Transverse colon (tissue), 4 donors: ENCODE measurements around the gene RANBP10. TPM values are rescaled to one million over a fixed set of nuclear protein-coding genes. Genes with fewer than 3 reads are reported as not detected.

ENCODE experiments used
- DNase-seq: peaks from one replicate; pipeline ENCODE4 v3.0.0-alpha.2; 2019
- H3K27ac ChIP-seq, 4 donors: fragments of 200-600 bp; sonication (generic); 2 replicates each; pipeline ENCODE4 v1.5.1; 2016 to 2018; ENCODE audit warnings: inconsistent platforms in 4 of 4
- H3K27me3 ChIP-seq: fragments of 200-600 bp; sonication (generic); 2 replicates; pipeline ENCODE4 v1.5.1; 2017; ENCODE audit warnings: inconsistent platforms
- H3K36me3 ChIP-seq, 4 donors: fragments of 200-600 bp; sonication (generic); 2 replicates each; pipeline ENCODE4 v1.5.1; 2017 to 2019; ENCODE audit warnings: inconsistent platforms in 4 of 4
- H3K4me1 ChIP-seq, 4 donors: fragments of 200-600 bp; sonication (generic); 2 replicates each; pipeline ENCODE4 v1.5.1; 2017 to 2020; ENCODE audit warnings: inconsistent platforms in 4 of 4
- H3K4me3 ChIP-seq, 4 donors: fragments of 200-600 bp; sonication (generic); 1 replicate in 1 of 4; 2 replicates in 3 of 4; pipeline versions ENCODE4 v1.5.1 to v1.6.1; 2017 to 2019; ENCODE audit warnings: inconsistent platforms in 4 of 4
- H3K9me3 ChIP-seq, 2 donors: fragments of 200-600 bp; sonication (generic); 2 replicates each; pipeline ENCODE4 v1.5.1; 2017 to 2019; ENCODE audit warnings: inconsistent platforms in 2 of 2
- CTCF ChIP-seq, 5 experiments: fragments of 200-600 bp in 3 of 5; fragments of 450-650 bp in 2 of 5; sonication (generic) in 3 of 5; IDR thresholded peaks; 1 replicate in 2 of 5; 2 replicates in 3 of 5; pipeline ENCODE4 v1.5.1; 2016 to 2017; ENCODE audit warnings: antibody characterized with exemption in 5 of 5, inconsistent platforms in 3 of 5, mild to moderate bottlenecking in 2 of 5, moderate library complexity in 1 of 5
- EP300 ChIP-seq: sonication (generic); formaldehyde crosslinking; IDR thresholded peaks from one replicate; pipeline ENCODE4 v1.6.1; 2017; ENCODE audit warnings: antibody characterized with exemption, low read depth
- POLR2A ChIP-seq: fragments of 450-650 bp; IDR thresholded peaks from one replicate; pipeline ENCODE4 v1.6.1; 2016; ENCODE audit warnings: antibody characterized with exemption, mild to moderate bottlenecking, moderate library complexity
- POLR2AphosphoS5 ChIP-seq, 3 donors: sonication (generic); formaldehyde crosslinking; IDR thresholded peaks; one replicate each; pipeline ENCODE4 v1.6.1; 2016; ENCODE audit warnings: antibody characterized with exemption in 3 of 3
- WGBS, 2 donors: methylation state at CpG; one replicate each; pipeline ENCODE4 v1.1.5; 2018; ENCODE audit warnings: low coverage in 1 of 2; 5-methylcytosine and 5-hydroxymethylcytosine counted together
- in situ Hi-C, 4 donors: fragments of 200-750 bp; cut with MboI; loops; one replicate each; pipeline versions ENCODE4 v1.15.0 to v1.15.1; 2017; ENCODE audit warnings: low sequenced_read_pairs in 3 of 4, low pct_ligation_motif_present in 1 of 4, low pct_unique_long_range_greater_than_20kb in 1 of 4
- intact Hi-C: fragments of 100-400 bp; cut with DNase I; formaldehyde crosslinking; loops from one replicate; pipeline ENCODE4 v1.15.1; 2023; ENCODE audit warnings: low total_unique reads
- total RNA-seq, 4 donors: library from RNA; depleted of rRNA; stranded (reverse); fragments of >200 nt; gene quantifications; one replicate each; pipeline ENCODE4 v1.1.0, GENCODE V29; 2016

Gene RANBP10
- total RNA-seq, 4 donors from 2014 or later: 15.1 to 32.9 (median 19.1) TPM

GRCh38 chr16:67825906-67826305 lies 19.5 kb upstream of the RANBP10 start:
- Histone ChIP-seq H3K36me3 (peaks cover 0 to 10% (median 0%) of the 10 kb centered on the region in 4 donors), H3K9me3 (no peaks in the 10 kb centered on the region), H3K27me3 (no peaks in the 10 kb centered on the region), H3K4me1 (no peaks in the 10 kb centered on the region), H3K27ac (no peak overlapping the region), H3K4me3 (no peak overlapping the region)
- in situ Hi-C loops: no loop called here
- intact Hi-C loops: no loop called here
- TF ChIP-seq EP300 (no peak), POLR2A (no peak), POLR2AphosphoS5 (IDR thresholded peaks at IDR 0.05) (no peak), CTCF (IDR thresholded peaks at IDR 0.05) (no peak)
- WGBS, 2 donors: 90% methylated on average over 14 of the region's 14 CpGs; no CpG with 5 or more reads in 1 of the 2 donors
- no peak for DNase-seq

DNA sequence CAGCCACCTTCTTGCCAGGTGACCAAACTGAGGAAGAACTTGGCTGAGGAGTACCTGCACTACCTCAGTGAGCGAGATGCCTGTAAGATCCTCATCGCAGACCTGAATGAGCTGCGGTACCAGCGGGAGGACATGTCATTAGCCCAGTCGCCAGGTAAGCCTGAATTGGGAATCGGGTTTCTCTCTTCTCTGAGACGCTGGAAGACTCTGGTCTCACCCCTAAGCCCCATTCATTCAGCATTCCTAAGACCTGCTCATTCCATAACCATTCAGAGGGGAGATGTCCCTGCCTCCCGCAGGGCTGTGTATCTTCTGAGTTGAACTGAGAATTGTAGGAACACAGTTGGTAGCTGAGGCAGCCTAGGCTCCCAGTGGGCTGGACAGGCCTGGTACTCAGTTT lies 18.8 kb upstream of the RANBP10 start:
- no peaks in the 10 kb centered on the region for H3K4me1 ChIP-seq
- H3K27ac ChIP-seq: no peak overlapping the region
- H3K4me3 ChIP-seq: no peak overlapping the region
- in situ Hi-C loops (no loop called here), intact Hi-C loops (no loop called here)
- TF ChIP-seq POLR2A: no peak
- TF ChIP-seq CTCF (IDR thresholded peaks at IDR 0.05): no peak
- TF ChIP-seq POLR2AphosphoS5 (IDR thresholded peaks at IDR 0.05): no peak
- no peak for TF ChIP-seq EP300
- 95% methylated on average over 8 of the region's 8 CpGs; no CpG with 5 or more reads in 1 of the 2 donors for WGBS, 2 donors
- H3K27me3 ChIP-seq: no peaks in the 10 kb centered on the region
- H3K9me3 ChIP-seq: no peaks in the 10 kb centered on the region
- peaks cover 0 to 2% (median 0%) of the 10 kb centered on the region in 4 donors for H3K36me3 ChIP-seq
- DNase-seq: no peak

- intact Hi-C loops: no loop called here
These were observed 16.2 kb upstream of the RANBP10 start for GRCh38 chr16:67822511-67822910.

DNA sequence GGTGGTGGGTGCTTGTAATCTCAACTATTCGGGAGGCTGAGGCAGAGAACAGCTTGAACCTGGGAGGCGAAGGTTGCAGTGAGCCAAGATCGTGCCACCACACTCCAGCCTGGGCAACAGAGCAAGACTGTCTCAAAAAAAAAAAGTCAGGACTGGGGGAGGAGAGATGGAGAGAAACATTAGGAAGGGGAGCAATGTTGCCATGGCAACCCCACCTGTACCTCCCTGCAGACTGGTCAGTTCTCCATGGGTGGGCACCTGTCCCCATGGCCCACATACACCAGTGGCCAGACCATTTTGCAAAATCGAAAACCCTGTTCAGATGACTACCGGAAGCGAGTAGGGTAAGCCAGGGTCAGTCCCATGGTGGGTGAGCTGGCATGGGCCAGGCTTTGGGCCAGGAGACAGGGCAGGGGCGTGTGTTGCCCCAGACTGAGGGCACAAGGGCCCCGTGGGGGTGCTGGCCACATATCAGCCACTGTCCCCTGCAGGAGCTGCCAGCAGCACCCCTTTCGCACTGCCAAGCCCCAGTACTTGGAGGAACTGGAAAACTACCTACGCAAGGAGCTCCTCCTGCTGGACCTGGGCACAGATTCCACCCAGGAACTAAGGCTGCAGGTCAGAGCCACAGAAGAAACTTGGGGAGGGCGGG lies 14.4 kb upstream of the RANBP10 start:
- Histone ChIP-seq H3K4me3 (no peak overlapping the region), H3K27ac (no peak overlapping the region), H3K27me3 (no peaks in the 10 kb centered on the region), H3K4me1 (peaks cover 0 to 8% (median 2%) of the 10 kb centered on the region in 4 donors), H3K36me3 (no peaks in the 10 kb centered on the region), H3K9me3 (no peaks in the 10 kb centered on the region)
- DNase-seq: no peak
- TF ChIP-seq CTCF (IDR thresholded peaks at IDR 0.05) (no peak), POLR2AphosphoS5 (IDR thresholded peaks at IDR 0.05) (no peak), EP300 (no peak), POLR2A (no peak)
- in situ Hi-C loops: no loop called here
- WGBS, 2 donors: 86% methylated on average over 11 of the region's 11 CpGs; no CpG with 5 or more reads in 1 of the 2 donors
- intact Hi-C loops: no loop called here

More at GRCh38 chr16:67822511-67822910, 16.2 kb upstream of the RANBP10 start:
- H3K9me3 ChIP-seq: no peaks in the 10 kb centered on the region
- in situ Hi-C loops: no loop called here
- TF ChIP-seq EP300: no peak
- no peak for TF ChIP-seq CTCF (IDR thresholded peaks at IDR 0.05)
- TF ChIP-seq POLR2AphosphoS5 (IDR thresholded peaks at IDR 0.05): no peak
- TF ChIP-seq POLR2A: no peak
- 96 to 100% methylated on average over 1 to 2 of the region's 2 CpGs for WGBS, 2 donors
- no peaks in the 10 kb centered on the region for H3K4me1 ChIP-seq
- H3K27me3 ChIP-seq: no peaks in the 10 kb centered on the region
- no peaks in the 10 kb centered on the region for H3K36me3 ChIP-seq
- no peak for DNase-seq
- H3K4me3 ChIP-seq: no peak overlapping the region
- no peak overlapping the region for H3K27ac ChIP-seq
